Osteocyte (in vitro differentiated cells): ENCODE measurements around the gene TTN. TPM values are rescaled to one million over a fixed set of nuclear protein-coding genes. Genes with fewer than 3 reads are reported as not detected.

Experiments
- DNase-seq: peaks from one replicate; pipeline ENCODE4 v3.0.0; 2021; ENCODE audit warnings: mixed read lengths; ENCODE audit not compliant: unreplicated experiment; ENCODE audit errors: extremely low spot score
- H3K27ac Mint-ChIP-seq: one replicate; pipeline ENCODE4 v1.8.0; 2021; ENCODE audit warnings: mild to moderate bottlenecking, mixed read lengths; ENCODE audit not compliant: unreplicated experiment
- H3K27me3 Mint-ChIP-seq: one replicate; pipeline ENCODE4 v1.8.0; 2021; ENCODE audit warnings: mixed read lengths; ENCODE audit not compliant: unreplicated experiment
- H3K36me3 Mint-ChIP-seq: one replicate; pipeline ENCODE4 v1.8.0; 2021; ENCODE audit warnings: mixed read lengths; ENCODE audit not compliant: unreplicated experiment
- H3K4me1 Mint-ChIP-seq: one replicate; pipeline ENCODE4 v1.8.0; 2021; ENCODE audit warnings: mixed read lengths; ENCODE audit not compliant: unreplicated experiment
- H3K4me3 Mint-ChIP-seq: one replicate; pipeline ENCODE4 v1.8.0; 2021; ENCODE audit warnings: mild to moderate bottlenecking, moderate library complexity, mixed read lengths; ENCODE audit not compliant: unreplicated experiment
- H3K9me3 Mint-ChIP-seq: one replicate; pipeline ENCODE4 v1.8.0; 2021; ENCODE audit warnings: mixed read lengths; ENCODE audit not compliant: unreplicated experiment
- CTCF ChIP-seq: fragments of 200-600 bp; sonication (generic); IDR thresholded peaks from 2 replicates; pipeline ENCODE4 v1.5.0; 2021; ENCODE audit warnings: antibody characterized with exemption, mild to moderate bottlenecking, moderate library complexity
- total RNA-seq: library from RNA; stranded (reverse); gene quantifications from 2 replicates; pipeline ENCODE4 v1.2.1, GENCODE V29; 2021

TTN gene
- total RNA-seq, 1 donor from 2014 or later, result not detected

GRCh38 chr2:178787934-178788333 is 19.3 kb downstream of the TTN start:
- no peak for TF ChIP-seq CTCF
- Mint-ChIP-seq H3K27me3 (peaks cover 35% of the 10 kb centered on the region), H3K4me3 (no peak overlapping the region), H3K36me3 (no peaks in the 10 kb centered on the region), H3K4me1 (no peaks in the 10 kb centered on the region), H3K9me3 (no peaks in the 10 kb centered on the region), H3K27ac (no peak overlapping the region)
- no peak for DNase-seq

DNA sequence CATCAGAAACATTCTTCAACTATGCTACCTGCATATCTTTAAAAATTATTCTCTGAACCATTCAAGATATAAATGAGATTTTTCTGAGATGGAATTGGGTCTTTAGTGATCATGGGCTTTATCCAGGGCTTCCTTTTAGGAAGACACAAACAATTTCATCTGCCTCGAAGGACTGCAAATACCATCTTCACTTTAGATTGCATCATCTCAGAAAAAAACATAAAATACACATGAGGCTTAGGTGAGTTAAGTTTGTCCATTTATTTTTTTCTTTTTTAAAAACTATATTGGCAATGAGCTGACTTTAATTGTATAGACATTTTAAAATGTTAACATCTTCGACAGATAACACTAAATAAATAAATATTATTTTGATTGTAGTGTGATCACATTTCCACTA is 20.1 kb downstream of the TTN start:
- Mint-ChIP-seq H3K4me1 (no peaks in the 10 kb centered on the region), H3K36me3 (no peaks in the 10 kb centered on the region), H3K9me3 (no peaks in the 10 kb centered on the region), H3K27me3 (peaks cover 33% of the 10 kb centered on the region), H3K4me3 (no peak overlapping the region), H3K27ac (no peak overlapping the region)
- no peak for DNase-seq
- TF ChIP-seq CTCF, result no peak

GRCh38 chr2:178783889-178784288 is 23.3 kb downstream of the TTN start:
- no peaks in the 10 kb centered on the region for H3K9me3 Mint-ChIP-seq

DNA sequence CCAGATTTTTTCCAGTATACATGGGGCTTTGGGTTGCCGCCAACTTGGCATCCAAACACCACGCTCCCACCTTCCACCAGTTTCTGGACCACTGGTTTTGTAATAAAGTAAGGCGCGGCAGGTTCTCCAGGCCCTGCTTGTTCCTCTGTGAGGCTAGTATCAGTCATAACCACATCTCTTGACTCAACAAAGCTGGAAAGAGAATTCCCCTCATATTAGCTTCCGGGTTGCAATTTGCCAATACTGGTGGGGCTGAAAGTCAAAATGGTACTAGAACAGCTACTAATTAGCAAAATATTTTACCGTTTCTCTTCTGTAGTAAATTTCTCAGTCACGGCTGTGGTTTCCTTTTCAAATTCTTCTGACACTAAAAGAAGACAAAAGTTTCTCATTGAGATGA is 25.0 kb downstream of the TTN start:
- TF ChIP-seq CTCF, result no peak
- Mint-ChIP-seq H3K9me3 (no peaks in the 10 kb centered on the region), H3K27me3 (peaks cover 16% of the 10 kb centered on the region), H3K27ac (no peak overlapping the region), H3K36me3 (no peaks in the 10 kb centered on the region), H3K4me3 (no peak overlapping the region), H3K4me1 (no peaks in the 10 kb centered on the region)
- no peak for DNase-seq

More at GRCh38 chr2:178783889-178784288, 23.3 kb downstream of the TTN start:
- Mint-ChIP-seq H3K27ac (no peak overlapping the region), H3K36me3 (no peaks in the 10 kb centered on the region), H3K27me3 (peaks cover 25% of the 10 kb centered on the region), H3K4me3 (no peak overlapping the region), H3K4me1 (no peaks in the 10 kb centered on the region)
- no peak for TF ChIP-seq CTCF
- no peak for DNase-seq

DNA sequence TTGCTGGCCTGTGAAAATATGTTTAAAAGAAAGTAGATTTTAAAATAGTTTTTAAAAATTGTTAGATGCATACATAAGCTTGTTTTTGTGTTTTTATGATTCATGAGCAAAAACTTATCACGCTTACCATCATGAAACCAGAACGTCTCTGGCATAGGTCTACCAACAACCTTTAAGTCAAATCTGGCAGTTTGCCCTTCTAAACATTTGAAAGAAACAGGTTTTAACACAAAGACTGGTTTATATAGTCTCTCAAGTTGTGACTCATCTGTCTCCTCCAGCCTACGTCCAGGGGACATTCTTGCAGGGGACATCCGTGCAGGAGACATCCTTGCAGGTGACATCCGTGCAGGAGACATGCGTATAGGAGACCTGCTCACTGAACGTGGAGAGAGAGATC is 29.6 kb downstream of the TTN start:
- no peaks in the 10 kb centered on the region for H3K9me3 Mint-ChIP-seq
- H3K27ac Mint-ChIP-seq, result no peak overlapping the region
- no peak for TF ChIP-seq CTCF
- H3K27me3 Mint-ChIP-seq, result peaks cover 2% of the 10 kb centered on the region
- H3K36me3 Mint-ChIP-seq, result no peaks in the 10 kb centered on the region
- no peak overlapping the region for H3K4me3 Mint-ChIP-seq
- H3K4me1 Mint-ChIP-seq, result no peaks in the 10 kb centered on the region
- no peak for DNase-seq
